Activated CD4-positive, alpha-beta memory T cell treated with anti-CD3 and anti-CD28 coated beads, Interleukin-2, amount 10 ng/mL, durations not matched to agents 7 days and 5 days (primary cell): ENCODE measurements around the gene PPT2. TPM values are rescaled to one million over a fixed set of nuclear protein-coding genes. Genes with fewer than 3 reads are reported as not detected.
"Not testable (repeated sequence)": the region's sequence is repeated elsewhere in the genome, so short reads cannot be mapped to it uniquely, and the experiment has no call there.

Experiments used
- CTCF ChIA-PET: fragments of 350-600 bp; sonication (Branson Sonifier 250); formaldehyde crosslinking; loops from one replicate; lab custom pipeline; 2021; ENCODE audit warnings: antibody characterized with exemption, inconsistent platforms; lab: Charles Lee
- POLR2A ChIA-PET: fragments of 350-600 bp; sonication (Branson Sonifier 250); formaldehyde crosslinking; loops from one replicate; lab custom pipeline; 2021; ENCODE audit warnings: antibody characterized with exemption; lab: Charles Lee
- DNase-seq: peaks from one replicate; pipeline ENCODE4 v3.0.0-alpha.2; 2020
- H3K27ac Mint-ChIP-seq: one replicate; pipeline ENCODE4 v1.8.0; 2021; ENCODE audit warnings: mild to moderate bottlenecking, mixed read lengths
- H3K27me3 Mint-ChIP-seq: one replicate; pipeline ENCODE4 v1.8.0; 2021; ENCODE audit warnings: mixed read lengths
- H3K36me3 Mint-ChIP-seq: one replicate; pipeline ENCODE4 v1.8.0; 2021; ENCODE audit warnings: low read depth, mixed read lengths
- H3K4me1 Mint-ChIP-seq: one replicate; pipeline ENCODE4 v1.8.0; 2021; ENCODE audit warnings: mixed read lengths
- H3K4me3 Mint-ChIP-seq: one replicate; pipeline ENCODE4 v1.8.0; 2021; ENCODE audit warnings: mild to moderate bottlenecking, mixed read lengths
- H3K9me3 Mint-ChIP-seq: one replicate; pipeline ENCODE4 v1.8.0; 2021; ENCODE audit warnings: mixed read lengths
- total RNA-seq, 2 experiments: library from RNA; stranded (reverse); gene quantifications; one replicate each; pipeline ENCODE4 v1.2.3, GENCODE V29; 2021

The PPT2 gene
- total RNA-seq, 2 experiments from 2014 or later: 8.3 to 9.4 TPM

DNA sequence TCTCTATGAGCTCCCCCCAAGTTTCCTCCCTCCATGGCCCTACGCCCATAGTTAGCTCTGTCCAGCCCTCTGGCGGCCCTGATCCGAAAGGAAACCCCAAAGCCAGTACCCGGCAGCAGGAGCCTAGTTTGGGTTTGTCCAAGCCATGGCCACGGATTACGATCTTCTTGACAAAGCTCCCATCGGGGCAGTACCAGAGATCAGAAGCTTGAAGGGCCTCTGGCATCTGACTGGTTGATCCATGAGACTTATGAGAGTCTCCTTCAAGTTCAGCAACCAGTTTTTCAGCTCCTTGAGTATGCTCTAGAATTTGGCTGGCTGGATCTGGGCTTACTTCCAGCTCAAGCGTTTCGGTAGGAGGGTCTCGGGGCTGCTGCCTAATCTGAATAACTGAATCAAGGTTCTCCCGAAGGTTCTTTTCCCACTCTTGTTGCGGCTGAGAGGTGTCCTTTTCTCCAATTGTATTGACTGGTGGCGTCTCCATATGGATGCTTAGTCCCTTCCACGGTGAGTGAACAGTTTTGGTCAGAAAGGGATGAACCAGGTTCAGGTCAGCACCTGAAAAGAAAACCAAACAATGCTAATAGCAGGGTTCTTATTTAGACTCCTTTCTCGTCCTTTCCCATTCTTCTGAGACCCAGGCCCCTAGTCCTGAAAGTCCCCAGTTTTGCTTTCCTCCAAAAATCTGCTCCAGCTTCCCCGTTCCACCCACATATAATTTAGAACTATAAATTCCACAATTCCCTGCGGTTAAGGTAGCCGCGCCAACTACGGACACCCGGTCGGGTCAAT, 24.4 kb upstream of the PPT2 start:
- Mint-ChIP-seq H3K27ac (peak overlapping the region; percentile 92), H3K4me3 (peak overlapping the region; percentile 87), H3K27me3 (peaks cover 9% of the 10 kb centered on the region), H3K4me1 (peaks cover 41% of the 10 kb centered on the region), H3K36me3 (peaks cover 22% of the 10 kb centered on the region), H3K9me3 (no peaks in the 10 kb centered on the region)
- no peak for DNase-seq
- ChIA-PET POLR2A (interaction anchor here (1.2 to 3.6 kb wide), 13 partner anchors 8 to 724 kb away, joined by 3 to 31 read pairs (median 5); partner anchors contain the start of genes AGPAT1, DXO, EHMT2 and GPANK1), CTCF (interaction anchor here (1.0 to 2.9 kb wide), 5 partner anchors 11 to 66 kb away, joined by 3 to 21 read pairs (median 9); no protein-coding TSS in a partner anchor)

DNA sequence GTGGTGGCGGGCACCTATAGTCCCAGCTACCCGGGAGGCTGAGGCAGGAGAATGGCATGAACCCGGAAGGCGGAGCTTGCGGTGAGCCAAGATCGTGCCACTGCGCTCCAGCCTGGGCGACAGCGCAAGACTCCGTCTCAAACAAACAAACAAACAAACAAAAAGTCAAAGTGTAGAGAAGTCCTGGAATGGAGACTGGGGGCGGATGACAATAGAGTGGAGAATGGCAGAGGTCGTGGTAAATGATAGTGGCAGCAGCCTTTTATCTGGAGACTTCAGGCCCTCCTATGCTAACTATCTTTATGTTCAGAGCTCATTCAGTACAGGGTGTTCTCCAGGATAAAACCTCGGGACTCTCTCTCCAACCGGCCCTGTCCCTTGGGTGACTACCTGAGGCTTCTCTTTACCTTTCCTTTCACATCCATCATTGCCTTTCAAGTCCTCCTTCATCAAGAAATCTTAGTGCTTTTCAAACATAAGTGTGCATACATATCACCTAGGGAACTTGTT, 22.4 kb upstream of the PPT2 start:
- Mint-ChIP-seq H3K27me3 (peaks cover 16% of the 10 kb centered on the region), H3K4me1 (peaks cover 33% of the 10 kb centered on the region), H3K9me3 (no peaks in the 10 kb centered on the region), H3K27ac (no peak overlapping the region), H3K36me3 (peaks cover 12% of the 10 kb centered on the region), H3K4me3 (no peak overlapping the region)
- ChIA-PET CTCF (interaction anchor here (1.6 to 2.6 kb wide), 2 partner anchors 13 to 17 kb away, joined by 3 to 12 read pairs; no protein-coding TSS in a partner anchor), POLR2A (interaction anchor here (1.5 kb wide), 1 partner anchor 64 kb away, joined by 4 read pairs; no protein-coding TSS in a partner anchor)
- no peak for DNase-seq

DNA sequence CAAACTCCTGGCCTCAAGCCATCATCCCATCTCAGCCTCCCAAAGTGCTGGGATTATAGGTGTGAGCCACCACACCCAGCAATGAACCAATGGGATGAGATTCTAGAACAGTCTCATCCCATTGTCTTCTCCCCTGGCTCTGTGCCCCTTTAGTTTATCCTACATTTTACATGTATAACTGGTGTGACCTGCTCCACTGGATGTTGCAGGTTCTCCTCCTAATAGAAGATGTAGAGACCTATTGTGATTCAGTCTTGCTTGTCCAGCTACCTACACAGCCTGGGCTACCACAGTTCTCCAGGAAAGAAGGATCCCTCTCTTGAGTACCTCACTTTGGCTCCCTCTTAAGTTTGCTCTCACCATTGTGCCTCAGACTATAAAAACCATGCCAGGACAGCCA, 21.8 kb upstream of the PPT2 start:
- peak overlapping the region; percentile 30 for H3K4me3 Mint-ChIP-seq

DNA sequence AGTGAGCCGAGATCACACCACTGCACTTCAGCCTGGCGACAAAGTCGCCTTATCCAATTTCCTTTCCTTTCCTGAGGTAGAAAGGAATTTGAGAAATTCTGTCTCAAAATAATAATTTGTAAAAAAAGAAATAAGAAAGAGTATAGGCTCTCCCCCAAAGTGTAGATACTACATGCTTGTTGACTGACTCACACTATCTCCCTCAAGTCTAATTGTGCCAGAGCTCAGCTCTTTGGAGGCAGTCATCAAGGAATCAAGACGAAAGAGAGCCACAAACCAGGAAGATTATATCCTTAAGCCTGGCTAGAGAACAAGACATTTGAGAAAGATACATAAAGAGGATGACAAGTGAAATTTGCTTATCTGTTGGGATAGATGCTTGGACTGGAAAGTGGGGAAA, 20.2 kb upstream of the PPT2 start:
- H3K4me3 Mint-ChIP-seq: no peak overlapping the region
- peaks cover 16% of the 10 kb centered on the region for H3K27me3 Mint-ChIP-seq
- no peak for DNase-seq
- no peaks in the 10 kb centered on the region for H3K9me3 Mint-ChIP-seq
- ChIA-PET CTCF (no interaction called here), POLR2A (no interaction called here)
- no peaks in the 10 kb centered on the region for H3K36me3 Mint-ChIP-seq
- peaks cover 17% of the 10 kb centered on the region for H3K4me1 Mint-ChIP-seq
- H3K27ac Mint-ChIP-seq: no peak overlapping the region

More for the DNA sequence above, 21.8 kb upstream of the PPT2 start:
- CTCF ChIA-PET: interaction anchor here (1.6 to 2.6 kb wide), 2 partner anchors 14 to 17 kb away, joined by 3 to 12 read pairs; no protein-coding TSS in a partner anchor
- Mint-ChIP-seq H3K9me3 (no peaks in the 10 kb centered on the region), H3K36me3 (peaks cover 6% of the 10 kb centered on the region), H3K27me3 (peaks cover 16% of the 10 kb centered on the region), H3K27ac (no peak overlapping the region), H3K4me1 (peaks cover 26% of the 10 kb centered on the region)
- DNase-seq: no peak
- POLR2A ChIA-PET: no interaction called here

DNA sequence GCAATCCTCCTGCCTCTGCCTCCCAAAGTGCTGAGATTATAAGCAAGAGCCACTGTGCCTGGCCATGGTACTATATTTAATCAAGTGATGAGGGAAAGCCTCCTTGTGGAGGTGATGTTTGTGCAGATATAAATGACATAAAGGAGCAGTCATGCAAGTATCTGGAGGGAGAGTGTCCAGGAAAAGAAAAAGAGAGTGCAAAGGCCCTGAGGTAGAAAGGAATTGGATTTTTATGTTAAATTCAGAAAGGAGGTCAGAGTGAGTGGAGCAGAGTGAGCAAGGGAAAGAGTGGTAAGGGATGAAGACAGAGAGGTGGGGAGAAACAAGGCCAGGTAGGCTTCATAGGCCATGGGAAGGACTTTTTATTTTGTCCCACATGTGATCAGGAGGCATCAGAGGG, 16.5 kb upstream of the PPT2 start:
- Mint-ChIP-seq H3K36me3 (no peaks in the 10 kb centered on the region), H3K27me3 (peaks cover 24% of the 10 kb centered on the region), H3K4me1 (no peaks in the 10 kb centered on the region), H3K4me3 (no peak overlapping the region), H3K27ac (no peak overlapping the region), H3K9me3 (no peaks in the 10 kb centered on the region)
- POLR2A ChIA-PET: no interaction called here
- CTCF ChIA-PET: no interaction called here
- DNase-seq: no peak

DNA sequence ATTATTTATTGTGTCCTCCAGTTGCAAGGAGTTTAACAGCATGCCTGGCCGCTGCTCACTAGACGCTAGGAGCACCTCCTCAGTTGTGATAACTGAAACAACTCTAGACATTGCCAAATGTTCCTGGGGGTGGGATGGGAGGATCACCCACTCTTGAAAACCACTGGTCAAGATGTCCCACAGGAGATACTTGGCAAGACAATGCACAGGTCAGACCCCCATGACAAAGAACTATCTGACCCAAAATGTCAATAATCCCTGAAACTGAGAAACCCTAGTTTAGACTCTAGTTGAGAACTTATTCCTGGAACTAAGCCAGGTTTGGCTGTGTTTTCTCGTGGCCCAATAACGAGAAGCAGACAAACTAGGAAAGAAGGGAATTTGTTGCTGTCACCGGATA, 14.4 kb upstream of the PPT2 start:
- H3K4me3 Mint-ChIP-seq: no peak overlapping the region

DNA sequence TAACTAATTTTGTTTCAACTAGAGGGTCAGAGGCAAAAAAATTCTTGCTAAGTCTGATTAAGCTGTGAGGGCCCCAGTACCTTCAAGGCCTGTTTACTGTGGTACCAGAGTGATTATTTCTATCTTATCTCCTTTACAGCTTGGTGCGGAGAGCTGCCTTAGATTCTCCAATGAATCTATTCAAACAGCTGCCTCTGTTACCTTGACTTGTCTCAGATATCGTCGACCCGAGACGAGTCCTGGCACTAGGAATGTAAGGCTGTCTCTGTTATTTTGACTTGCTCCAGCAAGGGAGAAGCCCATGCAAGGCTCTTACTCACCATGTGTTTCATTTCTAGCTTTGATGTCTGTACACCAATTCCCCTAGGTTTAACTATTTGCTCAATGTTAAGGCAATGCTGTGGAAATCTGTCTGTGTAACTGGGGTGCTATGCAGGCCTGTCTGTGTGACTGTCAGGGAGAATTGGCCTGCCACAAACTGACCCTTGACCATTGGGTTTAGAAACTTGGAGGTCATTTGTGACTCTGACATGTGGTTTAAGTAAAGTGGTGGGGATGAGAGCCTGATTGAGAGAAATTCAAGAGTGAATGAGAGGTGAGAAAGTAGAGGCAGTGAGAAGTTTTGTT, 13.4 kb upstream of the PPT2 start:
- CTCF ChIA-PET: no interaction called here
- H3K36me3 Mint-ChIP-seq: no peaks in the 10 kb centered on the region
- POLR2A ChIA-PET: no interaction called here

More for the DNA sequence above, 14.4 kb upstream of the PPT2 start:
- Mint-ChIP-seq H3K27me3 (peaks cover 22% of the 10 kb centered on the region), H3K4me1 (no peaks in the 10 kb centered on the region), H3K9me3 (no peaks in the 10 kb centered on the region), H3K27ac (no peak overlapping the region), H3K36me3 (no peaks in the 10 kb centered on the region)
- CTCF ChIA-PET: interaction anchor here (0.7 kb wide), 1 partner anchor 82 kb away, joined by 3 read pairs; no protein-coding TSS in a partner anchor
- POLR2A ChIA-PET: interaction anchor here (0.6 kb wide), 1 partner anchor 15 kb away, joined by 3 read pairs; no protein-coding TSS in a partner anchor
- DNase-seq: no peak

DNA sequence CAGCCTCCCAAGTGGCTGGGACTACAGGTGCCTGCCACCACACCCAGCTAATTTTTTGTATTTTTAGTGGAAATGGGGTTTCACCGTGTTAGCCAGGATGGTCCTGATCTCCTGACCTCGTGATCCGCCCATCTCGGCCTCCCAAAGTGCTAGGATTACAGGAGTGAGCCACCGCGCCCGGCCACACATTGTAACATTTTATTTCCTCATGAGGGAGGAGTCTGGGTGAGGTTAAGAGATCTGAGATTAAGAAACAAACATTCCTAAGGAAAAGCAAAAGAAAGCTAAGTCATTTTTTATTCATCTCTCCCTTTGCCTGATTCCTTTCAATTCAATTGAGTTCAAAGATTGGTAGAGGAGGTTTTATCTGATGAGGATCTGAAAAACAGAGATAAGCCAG, 9.7 kb upstream of the PPT2 start:
- Mint-ChIP-seq H3K27me3 (peaks cover 52% of the 10 kb centered on the region), H3K4me1 (peaks cover 26% of the 10 kb centered on the region)
- CTCF ChIA-PET, DNase-seq, H3K27ac Mint-ChIP-seq, POLR2A ChIA-PET, H3K4me3 Mint-ChIP-seq, H3K36me3 Mint-ChIP-seq, H3K9me3 Mint-ChIP-seq: not testable (repeated sequence)

More for the DNA sequence above, 13.4 kb upstream of the PPT2 start:
- no peaks in the 10 kb centered on the region for H3K4me1 Mint-ChIP-seq
- DNase-seq: no peak
- H3K4me3 Mint-ChIP-seq: no peak overlapping the region
- H3K27me3 Mint-ChIP-seq: peaks cover 21% of the 10 kb centered on the region
- no peaks in the 10 kb centered on the region for H3K9me3 Mint-ChIP-seq
- no peak overlapping the region for H3K27ac Mint-ChIP-seq

DNA sequence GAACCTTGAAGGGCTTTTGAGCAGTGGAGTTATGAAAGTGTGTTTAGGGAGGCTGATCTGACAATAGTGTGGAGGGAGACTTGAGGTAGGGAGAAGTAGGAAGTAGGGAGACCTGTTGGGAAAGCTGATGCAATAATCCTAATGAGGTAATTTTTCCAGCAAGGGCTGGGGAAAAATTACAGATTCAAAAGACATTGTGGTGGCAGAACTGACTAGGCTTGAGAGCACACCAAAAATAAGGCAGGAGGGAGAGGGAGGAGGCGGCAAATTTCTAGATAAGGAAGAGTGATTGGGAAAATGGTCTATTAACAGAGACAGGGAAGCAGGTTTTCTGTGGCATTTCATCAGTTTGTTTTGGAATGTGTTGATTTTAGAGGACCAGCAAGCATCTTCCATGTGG, 7.7 kb upstream of the PPT2 start:
- H3K27ac Mint-ChIP-seq: no peak overlapping the region
- H3K36me3 Mint-ChIP-seq: peaks cover 5% of the 10 kb centered on the region
- ChIA-PET POLR2A (no interaction called here), CTCF (interaction anchor here (1.0 kb wide), 1 partner anchor 174 kb away, joined by 3 read pairs; the partner anchor contains the start of gene DXO)
- no peak for DNase-seq
- H3K4me3 Mint-ChIP-seq: no peak overlapping the region
- peaks cover 62% of the 10 kb centered on the region for H3K27me3 Mint-ChIP-seq
- H3K4me1 Mint-ChIP-seq: peaks cover 26% of the 10 kb centered on the region
- H3K9me3 Mint-ChIP-seq: no peaks in the 10 kb centered on the region

DNA sequence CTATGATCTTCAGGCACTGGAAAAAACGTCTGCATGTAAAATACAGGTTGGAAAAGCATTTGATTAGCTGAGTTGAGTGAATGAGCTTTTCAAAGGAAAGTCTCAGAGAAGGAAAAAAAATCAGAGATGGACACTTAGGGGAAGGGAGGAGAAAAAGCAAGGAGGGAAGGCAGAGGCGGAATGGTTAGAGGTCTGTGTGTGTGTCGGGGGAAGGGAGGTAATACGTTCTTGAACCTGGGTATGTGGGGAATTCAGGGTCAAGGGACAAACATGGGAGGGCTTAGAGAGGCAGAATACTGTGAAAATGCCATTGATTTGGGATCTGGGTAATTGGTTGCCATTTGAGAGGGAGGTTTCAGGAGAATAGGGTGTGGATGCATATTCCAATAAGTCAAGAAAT, 7.3 kb upstream of the PPT2 start:
- H3K4me1 Mint-ChIP-seq: peaks cover 26% of the 10 kb centered on the region
- no peak overlapping the region for H3K4me3 Mint-ChIP-seq
- ChIA-PET CTCF (interaction anchor here (1.0 kb wide), 1 partner anchor 175 kb away, joined by 3 read pairs; the partner anchor contains the start of gene DXO), POLR2A (no interaction called here)
- no peak overlapping the region for H3K27ac Mint-ChIP-seq
- H3K36me3 Mint-ChIP-seq: peaks cover 5% of the 10 kb centered on the region
- H3K9me3 Mint-ChIP-seq: no peaks in the 10 kb centered on the region
- peaks cover 61% of the 10 kb centered on the region for H3K27me3 Mint-ChIP-seq
- no peak for DNase-seq

DNA sequence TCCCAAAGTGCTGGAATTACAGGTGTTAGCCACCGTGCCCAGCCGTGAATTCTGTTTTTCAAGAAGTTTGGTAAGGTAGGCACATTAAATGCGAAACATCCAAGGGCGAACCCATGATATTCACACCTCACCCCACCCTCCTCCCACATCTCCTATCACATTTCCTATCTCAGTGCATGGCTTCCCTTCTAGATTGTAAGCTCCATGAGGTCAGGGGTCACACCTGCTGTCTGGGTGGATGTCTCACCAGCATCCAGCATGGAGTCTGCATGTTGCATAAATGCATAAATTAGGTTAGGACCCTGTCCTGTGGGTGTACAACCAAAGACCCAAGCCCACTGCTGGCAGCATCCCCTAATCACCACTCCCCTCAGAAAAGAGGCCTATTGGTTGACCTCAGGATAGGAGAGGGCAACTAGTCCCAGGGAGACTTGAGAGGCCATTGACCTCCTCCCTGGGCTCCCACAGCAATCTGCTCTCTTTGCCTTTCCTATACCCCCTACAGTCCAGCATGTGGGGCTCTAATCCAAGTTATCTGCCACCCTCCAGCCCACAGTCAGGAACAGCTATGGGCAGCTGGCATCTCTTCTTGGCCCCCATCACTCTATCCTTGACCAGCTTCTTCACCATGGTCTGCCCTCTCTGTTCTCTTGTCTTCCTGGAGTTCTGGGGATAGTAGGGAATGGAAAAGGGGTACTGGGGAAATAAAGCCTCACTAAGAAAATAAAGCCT, 6.4 kb upstream of the PPT2 start:
- H3K27me3 Mint-ChIP-seq: peaks cover 61% of the 10 kb centered on the region
- no peak for DNase-seq
- CTCF ChIA-PET: interaction anchor here (0.7 to 1.0 kb wide), 2 partner anchors 45 to 176 kb away, joined by 3 read pairs; partner anchors contain the start of gene DXO
- peaks cover 26% of the 10 kb centered on the region for H3K4me1 Mint-ChIP-seq
- no peak overlapping the region for H3K27ac Mint-ChIP-seq
- POLR2A ChIA-PET: interaction anchor here (1.2 kb wide), 1 partner anchor 48 kb away, joined by 3 read pairs; no protein-coding TSS in a partner anchor
- no peaks in the 10 kb centered on the region for H3K9me3 Mint-ChIP-seq
- H3K36me3 Mint-ChIP-seq: peaks cover 5% of the 10 kb centered on the region
- H3K4me3 Mint-ChIP-seq: no peak overlapping the region
